Astrocyte of the spinal cord (primary cell): Measurements from ENCODE around the gene ADGRB2.
A peak's percentile ranks its signal among the peaks of the same experiment; 100 is the strongest.

Source experiments
- DNase-seq: peaks from one replicate; pipeline ENCODE4 v3.0.0; 2011; ENCODE audit warnings: low read depth, low spot score
- H3K4me3 ChIP-seq: 2 replicates; pipeline ENCODE4 v1.5.1; 2011; ENCODE audit warnings: low read depth, mild to moderate bottlenecking, low read length, moderate library complexity
- CTCF ChIP-seq: IDR thresholded peaks from 2 replicates; pipeline ENCODE4 v1.5.1; 2012; ENCODE audit warnings: low read depth, mild to moderate bottlenecking, low read length, inconsistent platforms
- in situ Hi-C: cut with HindIII; loops from 2 replicates; pipeline ENCODE4 v1.10.0; 2017; ENCODE audit warnings: low sequenced_read_pairs

The ADGRB2 gene

GRCh38 chr1:31764312-31765040, at the start of gene ADGRB2:
TSS of gene ADGRB2 (minus strand) at chr1:31764340. CDS start at chr1:31757221, 7,119 bp downstream.
- peak within 1 kb of the TSS; percentile 37 for H3K4me3 ChIP-seq
- TF ChIP-seq CTCF: peak; percentile 7
- DNase-seq: no peak
- in situ Hi-C loops: no loop called here

- in situ Hi-C loops: no loop called here
- no peak for TF ChIP-seq CTCF
- no peak overlapping the region for H3K4me3 ChIP-seq
- no peak for DNase-seq
Observed at GRCh38 chr1:31812158-31812829, 48.2 kb upstream of the ADGRB2 start.

GRCh38 chr1:31811605-31812004, 47.5 kb upstream of the ADGRB2 start:
- TF ChIP-seq CTCF: no peak
- H3K4me3 ChIP-seq: no peak overlapping the region
- in situ Hi-C loops: no loop called here
- peak; percentile 54 for DNase-seq

GRCh38 chr1:31809698-31810097, 45.6 kb upstream of the ADGRB2 start:
- in situ Hi-C loops: no loop called here
- H3K4me3 ChIP-seq: no peak overlapping the region
- DNase-seq: no peak
- TF ChIP-seq CTCF: no peak

GRCh38 chr1:31807273-31808048, 43.3 kb upstream of the ADGRB2 start:
- in situ Hi-C loops: no loop called here
- TF ChIP-seq CTCF: no peak
- no peak overlapping the region for H3K4me3 ChIP-seq
- no peak for DNase-seq

GRCh38 chr1:31805318-31805717, 41.2 kb upstream of the ADGRB2 start:
- no peak for DNase-seq
- in situ Hi-C loops: no loop called here
- H3K4me3 ChIP-seq: no peak overlapping the region
- TF ChIP-seq CTCF: no peak
